Measurements from ENCODE around the gene LHFPL4.

- TF ChIP-seq CTCF (conservative IDR thresholded peaks at IDR 0.05): no peak
- TF ChIP-seq EZH2 (IDR thresholded peaks at IDR 0.05; ENCODE audit: low read depth): no peak
Observed at GRCh38 chr3:9549600-9549999, 4.0 kb downstream of the LHFPL4 start.

All from PC-9 (cell line).